ENCODE data around the gene PDE4D. TPM values are rescaled to one million over a fixed set of nuclear protein-coding genes. Genes with fewer than 3 reads are reported as not detected.
A peak's percentile ranks its signal among the peaks of the same experiment; 100 is the strongest.

The PDE4D gene
- total and polyA plus RNA-seq, 2 experiments from 2014 or later = 4.3 to 9.7 TPM

DNA sequence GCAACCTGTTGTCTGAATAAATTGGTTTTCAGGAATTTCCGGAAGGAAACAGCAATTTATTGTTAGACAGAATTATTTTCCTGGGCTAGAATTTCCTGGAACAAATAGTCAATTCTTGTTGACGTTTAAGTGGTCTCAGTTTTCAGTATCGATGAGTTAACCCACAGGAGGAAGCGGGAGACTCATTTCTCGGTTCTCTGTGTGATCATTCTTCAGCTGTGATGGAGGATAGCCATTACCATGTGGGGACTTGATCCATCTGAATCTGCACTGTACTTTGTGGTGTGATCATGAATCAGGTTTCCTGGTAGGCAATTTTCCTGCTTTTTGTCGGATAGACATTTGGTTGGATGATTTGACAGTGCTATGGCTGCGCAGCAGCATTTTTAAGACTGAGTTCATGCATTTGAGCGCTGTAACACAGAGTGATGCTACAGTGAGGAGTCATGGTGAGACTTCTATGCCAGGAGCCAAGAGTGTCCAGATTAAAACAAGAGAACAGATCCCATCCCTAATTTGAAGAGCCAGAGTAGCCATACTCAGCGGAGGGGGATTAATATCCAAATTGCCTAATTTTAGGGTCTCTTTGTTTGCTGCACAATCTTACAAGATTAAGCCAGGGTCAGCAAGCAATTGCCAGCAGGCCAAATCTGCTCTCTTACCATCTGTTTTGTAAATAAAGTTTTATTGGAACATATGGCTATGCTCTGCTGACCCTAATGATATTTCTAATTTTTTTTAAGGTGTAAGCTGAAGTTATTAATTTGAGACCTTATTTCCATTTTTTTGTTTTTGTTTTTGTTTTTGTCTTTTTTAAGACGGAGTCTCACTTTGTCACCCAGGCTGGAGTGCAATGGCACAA is 954.7 kb downstream of the PDE4D start:
- no peak overlapping the region for H2AFZ ChIP-seq
- in situ Hi-C loops (cut with MboI) = no loop called here
- no peak for TF ChIP-seq EZH2 (IDR thresholded peaks at IDR 0.05; ENCODE audit: insufficient read depth, poor library complexity, severe bottlenecking)
- TF ChIP-seq EZH2phosphoT487 (IDR thresholded peaks at IDR 0.05; ENCODE audit: insufficient read depth, low read depth) = no peak
- no peak overlapping the region for H3K27ac ChIP-seq
- no peak overlapping the region for H3K9ac ChIP-seq
- no peaks in the 10 kb centered on the region for H3K36me3 ChIP-seq (ENCODE audit: low read depth)
- DNase-seq = no peak
- no peaks in the 10 kb centered on the region for H3F3A ChIP-seq (ENCODE audit: insufficient read depth)
- H3K79me2 ChIP-seq (ENCODE audit: insufficient read depth) = no peaks in the 10 kb centered on the region
- no peaks in the 10 kb centered on the region for H3K27me3 ChIP-seq (replicated peaks; ENCODE audit: insufficient read depth)
- H4K20me1 ChIP-seq (ENCODE audit: insufficient read depth) = no peaks in the 10 kb centered on the region
- 81 to 83% methylated on average over 10 of the region's 10 CpGs for WGBS, 2 experiments (ENCODE audit: low coverage in 1 of 2, low lambda C conversion rate in 2 of 2, missing lambda C conversion rate in 2 of 2)
- no peak overlapping the region for H3K4me3 ChIP-seq
- no peaks in the 10 kb centered on the region for H3K9me2 ChIP-seq (ENCODE audit: insufficient read depth)
- H3K9me3 ChIP-seq (ENCODE audit: low read depth) = no peaks in the 10 kb centered on the region
- H3K4me2 ChIP-seq (ENCODE audit: unreplicated experiment) = no peak overlapping the region
- H3K4me1 ChIP-seq (ENCODE audit: insufficient read depth) = no peaks in the 10 kb centered on the region

DNA sequence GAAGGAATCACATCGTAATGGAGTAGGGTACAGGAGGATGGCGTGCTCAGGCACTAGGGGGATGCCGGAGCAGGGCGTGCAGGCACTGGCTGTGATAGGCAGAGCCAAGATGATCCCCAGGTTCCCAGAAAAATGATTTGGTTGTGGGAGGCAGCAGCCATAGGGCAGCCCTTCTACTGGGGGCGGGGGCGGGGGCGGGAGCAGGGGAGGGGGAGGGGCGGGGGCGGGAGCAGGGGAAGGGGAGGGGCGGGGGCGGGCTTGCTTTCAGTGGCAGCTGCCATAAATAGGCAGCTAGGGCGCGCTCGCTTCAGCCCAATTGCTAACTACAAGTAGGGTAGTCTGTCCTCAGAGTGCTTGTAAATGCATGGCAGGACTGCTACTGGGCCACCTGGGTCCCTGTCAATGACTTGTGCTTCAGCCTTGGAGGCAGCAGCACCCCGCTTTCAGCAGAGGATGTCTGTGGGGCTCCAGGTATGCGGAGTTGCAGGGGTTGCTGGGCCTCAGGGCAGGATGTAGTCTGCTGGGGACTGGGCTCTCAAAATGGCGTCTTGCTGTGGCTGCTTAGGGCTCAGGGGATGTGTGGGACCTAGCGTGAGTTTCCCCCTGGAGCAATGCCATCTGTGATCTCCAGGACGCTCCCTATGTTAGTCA is 956.4 kb downstream of the PDE4D start:
- H3K4me3 ChIP-seq = no peak overlapping the region
- no peaks in the 10 kb centered on the region for H3K9me2 ChIP-seq (ENCODE audit: insufficient read depth)
- no peaks in the 10 kb centered on the region for H3F3A ChIP-seq (ENCODE audit: insufficient read depth)
- in situ Hi-C loops (cut with MboI) = no loop called here
- no peaks in the 10 kb centered on the region for H3K36me3 ChIP-seq (ENCODE audit: low read depth)
- DNase-seq = no peak
- no peaks in the 10 kb centered on the region for H3K79me2 ChIP-seq (ENCODE audit: insufficient read depth)
- no peak overlapping the region for H3K9ac ChIP-seq
- WGBS, 2 experiments (ENCODE audit: low coverage in 1 of 2, low lambda C conversion rate in 2 of 2, missing lambda C conversion rate in 2 of 2) = 66 to 83% methylated on average over 12 to 18 of the region's 19 CpGs
- no peaks in the 10 kb centered on the region for H3K27me3 ChIP-seq (replicated peaks; ENCODE audit: insufficient read depth)
- no peaks in the 10 kb centered on the region for H4K20me1 ChIP-seq (ENCODE audit: insufficient read depth)
- H3K9me3 ChIP-seq (ENCODE audit: low read depth) = no peaks in the 10 kb centered on the region
- H3K27ac ChIP-seq = no peak overlapping the region
- no peak overlapping the region for H3K4me2 ChIP-seq (ENCODE audit: unreplicated experiment)
- no peak overlapping the region for H2AFZ ChIP-seq
- H3K4me1 ChIP-seq (ENCODE audit: insufficient read depth) = no peaks in the 10 kb centered on the region
- TF ChIP-seq EZH2 (IDR thresholded peaks at IDR 0.05; ENCODE audit: insufficient read depth, poor library complexity, severe bottlenecking) = no peak
- no peak for TF ChIP-seq EZH2phosphoT487 (IDR thresholded peaks at IDR 0.05; ENCODE audit: insufficient read depth, low read depth)

DNA sequence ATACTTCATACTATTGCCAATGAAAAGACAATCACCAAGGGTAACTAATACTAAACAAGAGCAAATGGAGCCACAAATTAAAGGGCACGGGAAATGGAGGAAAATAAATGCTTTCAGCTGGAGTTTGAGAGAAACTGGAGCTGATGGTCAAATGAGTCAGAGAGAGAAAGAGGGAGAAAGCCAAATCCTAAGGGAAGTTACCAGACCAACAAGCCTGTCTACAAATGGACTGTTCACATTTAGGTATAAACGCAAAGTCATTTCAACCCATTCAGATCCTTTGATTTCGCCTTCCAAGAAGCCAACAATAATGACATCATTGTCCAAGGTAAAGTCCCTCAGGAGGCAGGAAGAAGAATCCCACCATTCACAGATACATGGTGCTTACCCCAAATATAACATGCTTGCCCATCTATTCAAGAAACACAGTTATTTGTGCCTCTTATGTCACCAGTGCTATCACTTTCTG is 958.9 kb downstream of the PDE4D start:
- in situ Hi-C loops (cut with MboI) = no loop called here
- no peaks in the 10 kb centered on the region for H3K36me3 ChIP-seq (ENCODE audit: low read depth)
- H2AFZ ChIP-seq = no peak overlapping the region
- H3K9me2 ChIP-seq (ENCODE audit: insufficient read depth) = no peaks in the 10 kb centered on the region
- H3K4me1 ChIP-seq (ENCODE audit: insufficient read depth) = no peaks in the 10 kb centered on the region
- 45 to 53% methylated on average over 3 of the region's 3 CpGs for WGBS, 2 experiments (ENCODE audit: low coverage in 1 of 2, low lambda C conversion rate in 2 of 2, missing lambda C conversion rate in 2 of 2)
- H3K9ac ChIP-seq = no peak overlapping the region
- no peak overlapping the region for H3K27ac ChIP-seq
- no peaks in the 10 kb centered on the region for H4K20me1 ChIP-seq (ENCODE audit: insufficient read depth)
- H3K27me3 ChIP-seq (replicated peaks; ENCODE audit: insufficient read depth) = no peaks in the 10 kb centered on the region
- no peaks in the 10 kb centered on the region for H3F3A ChIP-seq (ENCODE audit: insufficient read depth)
- peak; percentile 15 for DNase-seq
- H3K9me3 ChIP-seq (ENCODE audit: low read depth) = no peaks in the 10 kb centered on the region
- no peak overlapping the region for H3K4me3 ChIP-seq
- no peak for TF ChIP-seq EZH2 (IDR thresholded peaks at IDR 0.05; ENCODE audit: insufficient read depth, poor library complexity, severe bottlenecking)
- no peak for TF ChIP-seq EZH2phosphoT487 (IDR thresholded peaks at IDR 0.05; ENCODE audit: insufficient read depth, low read depth)
- no peaks in the 10 kb centered on the region for H3K79me2 ChIP-seq (ENCODE audit: insufficient read depth)
- no peak overlapping the region for H3K4me2 ChIP-seq (ENCODE audit: unreplicated experiment)

DNA sequence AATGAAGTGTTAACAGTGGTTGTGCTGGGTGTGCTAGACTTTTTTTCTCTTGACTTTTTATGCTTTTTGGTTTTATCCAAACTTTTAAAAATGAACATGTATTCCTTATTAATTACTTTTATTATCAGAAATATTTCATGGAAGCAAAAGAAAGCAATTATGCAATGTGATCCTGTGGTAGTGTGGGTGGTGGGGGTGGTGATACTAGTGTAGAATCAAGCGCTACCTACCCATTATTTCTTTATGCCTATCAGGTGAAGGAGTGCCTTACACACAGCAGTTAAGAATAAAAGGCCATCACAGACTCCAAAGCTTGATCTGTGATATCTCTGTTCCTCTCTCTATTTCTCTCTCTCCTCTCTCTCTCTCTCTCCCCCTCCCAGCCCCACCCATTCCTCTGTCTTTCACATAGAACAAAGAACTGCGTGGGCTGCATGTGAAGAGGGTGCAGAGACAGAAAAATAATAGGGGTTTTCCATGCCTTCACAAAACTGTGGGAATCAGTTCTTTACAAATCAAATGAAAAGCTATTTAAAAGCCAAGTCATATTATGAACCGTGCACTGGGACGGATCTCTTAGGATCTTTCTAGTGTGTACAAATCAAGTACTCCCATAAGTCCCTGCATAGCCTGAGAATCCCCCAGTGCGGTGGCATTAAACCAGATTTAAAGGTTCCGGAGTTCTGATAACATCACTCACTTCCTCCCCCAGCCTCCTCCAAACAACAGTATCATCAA is 959.5 kb downstream of the PDE4D start:
- Histone ChIP-seq H3K79me2 (ENCODE audit: insufficient read depth) (no peaks in the 10 kb centered on the region), H3K27me3 (replicated peaks; ENCODE audit: insufficient read depth) (no peaks in the 10 kb centered on the region), H3K4me3 (no peak overlapping the region), H3K4me2 (ENCODE audit: unreplicated experiment) (no peak overlapping the region), H3K9ac (no peak overlapping the region), H3K36me3 (ENCODE audit: low read depth) (no peaks in the 10 kb centered on the region), H3F3A (ENCODE audit: insufficient read depth) (no peaks in the 10 kb centered on the region), H3K9me2 (ENCODE audit: insufficient read depth) (no peaks in the 10 kb centered on the region), H3K9me3 (ENCODE audit: low read depth) (no peaks in the 10 kb centered on the region), H2AFZ (no peak overlapping the region), H4K20me1 (ENCODE audit: insufficient read depth) (no peaks in the 10 kb centered on the region), H3K27ac (no peak overlapping the region), H3K4me1 (ENCODE audit: insufficient read depth) (no peaks in the 10 kb centered on the region)
- 47 to 48% methylated on average over 6 of the region's 6 CpGs for WGBS, 2 experiments (ENCODE audit: low coverage in 1 of 2, low lambda C conversion rate in 2 of 2, missing lambda C conversion rate in 2 of 2)
- no peak for DNase-seq
- TF ChIP-seq EZH2phosphoT487 (IDR thresholded peaks at IDR 0.05; ENCODE audit: insufficient read depth, low read depth) (no peak), EZH2 (IDR thresholded peaks at IDR 0.05; ENCODE audit: insufficient read depth, poor library complexity, severe bottlenecking) (no peak)
- in situ Hi-C loops (cut with MboI) = no loop called here

All from GM23248 (cell line).